Stimulated activated CD4-positive, alpha-beta T cell treated with anti-CD3 and anti-CD28 coated beads, TNF-alpha, amount 100 ng/mL, for 24 hours (primary cell): ENCODE measurements around the gene AGPAT1.
"Not testable (repeated sequence)": the region's sequence is repeated elsewhere in the genome, so short reads cannot be mapped to it uniquely, and the experiment has no call there.

Experiments
- DNase-seq, 3 experiments: peaks; one replicate each; pipeline ENCODE4 v3.0.0-alpha.2; 2020; ENCODE audit warnings: low read depth in 3 of 3

Gene AGPAT1

GRCh38 chr6:32187009-32187709 lies 11.3 kb upstream of the AGPAT1 start:
- DNase-seq, result no peak

GRCh38 chr6:32186151-32186840 lies 10.4 kb upstream of the AGPAT1 start:
- DNase-seq, result not testable (repeated sequence)

DNA sequence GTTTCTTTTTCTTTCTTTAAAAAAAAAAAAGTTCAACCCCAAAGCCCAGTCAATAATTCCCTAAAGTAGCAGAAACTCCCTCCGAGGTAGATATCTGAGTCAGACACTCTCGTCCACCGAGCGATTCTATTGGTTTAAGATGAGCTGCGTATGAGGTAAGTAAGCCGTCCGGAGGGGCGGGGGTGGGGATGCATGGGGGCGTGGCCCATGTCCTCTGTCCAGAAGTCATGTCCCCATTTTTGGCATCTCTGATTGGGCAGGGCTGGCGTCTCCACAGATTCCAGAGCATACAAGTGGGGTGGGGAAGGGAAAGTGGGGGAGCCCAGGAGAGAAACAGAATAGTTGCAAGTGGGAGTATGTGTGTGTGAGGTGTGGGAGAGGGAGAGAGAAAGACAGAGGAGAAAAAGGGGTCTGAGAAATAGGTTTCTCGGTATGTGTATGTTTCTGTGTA lies 9.8 kb upstream of the AGPAT1 start:
- peak in 1 of 3 experiments; percentile 70 for DNase-seq

GRCh38 chr6:32184084-32184640 lies 8.3 kb upstream of the AGPAT1 start, which contains the start of gene AGER:
TSS of gene AGER (minus strand) at chr6:32184253. CDS start at chr6:32184222, 31 bp downstream.
- no peak for DNase-seq

DNA sequence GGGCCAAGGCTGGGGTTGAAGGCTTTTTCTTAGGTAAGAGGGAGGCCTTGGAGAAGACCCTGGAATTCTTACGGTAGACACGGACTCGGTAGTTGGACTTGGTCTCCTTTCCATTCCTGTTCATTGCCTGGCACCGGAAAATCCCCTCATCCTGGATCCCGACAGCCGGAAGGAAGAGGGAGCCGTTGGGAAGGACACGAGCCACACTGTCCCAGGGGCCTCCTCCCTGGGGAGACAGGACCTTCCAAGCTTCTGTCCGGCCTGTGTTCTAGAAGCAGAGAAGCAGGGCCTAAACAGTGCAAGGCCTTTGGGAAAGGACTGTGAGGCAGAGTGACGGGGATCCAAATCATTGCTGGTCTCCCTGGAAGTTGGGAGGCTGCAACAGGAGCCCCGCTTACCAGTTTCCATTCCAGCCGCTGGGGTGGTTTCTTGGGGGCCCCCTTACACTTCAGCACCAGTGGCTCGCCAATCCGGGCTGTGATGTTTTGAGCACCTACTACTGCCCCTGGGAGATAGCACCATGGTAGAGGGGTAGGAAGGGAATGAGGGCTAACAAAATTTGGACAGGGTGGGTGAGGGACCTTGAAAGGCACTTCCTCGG lies 7.7 kb upstream of the AGPAT1 start:
- DNase-seq, result no peak

DNA sequence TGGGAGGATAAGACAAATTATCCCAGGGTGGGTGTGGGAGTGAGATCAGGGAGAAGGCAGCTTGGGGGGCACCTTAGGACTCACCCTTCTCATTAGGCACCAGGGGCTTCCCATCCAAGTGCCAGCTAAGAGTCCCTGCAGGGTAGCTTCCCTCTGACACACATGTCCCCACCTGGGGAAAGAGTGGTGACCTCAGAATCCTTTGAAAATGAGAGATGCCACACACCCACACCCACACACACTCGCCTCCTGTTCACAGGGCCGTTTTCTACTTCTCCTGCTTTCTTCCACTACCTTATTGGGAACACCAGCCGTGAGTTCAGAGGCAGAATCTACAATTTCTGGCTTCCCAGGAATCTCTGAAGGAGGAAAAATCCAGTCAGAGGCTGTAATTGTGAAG lies 7.1 kb upstream of the AGPAT1 start:
- DNase-seq, result no peak

- no peak for DNase-seq
Measured at GRCh38 chr6:32182555-32182981, 6.7 kb upstream of the AGPAT1 start.

GRCh38 chr6:32181915-32182529 lies 6.1 kb upstream of the AGPAT1 start:
- no peak for DNase-seq

- DNase-seq, result no peak
Measured at GRCh38 chr6:32181148-32181702, 5.3 kb upstream of the AGPAT1 start.

DNA sequence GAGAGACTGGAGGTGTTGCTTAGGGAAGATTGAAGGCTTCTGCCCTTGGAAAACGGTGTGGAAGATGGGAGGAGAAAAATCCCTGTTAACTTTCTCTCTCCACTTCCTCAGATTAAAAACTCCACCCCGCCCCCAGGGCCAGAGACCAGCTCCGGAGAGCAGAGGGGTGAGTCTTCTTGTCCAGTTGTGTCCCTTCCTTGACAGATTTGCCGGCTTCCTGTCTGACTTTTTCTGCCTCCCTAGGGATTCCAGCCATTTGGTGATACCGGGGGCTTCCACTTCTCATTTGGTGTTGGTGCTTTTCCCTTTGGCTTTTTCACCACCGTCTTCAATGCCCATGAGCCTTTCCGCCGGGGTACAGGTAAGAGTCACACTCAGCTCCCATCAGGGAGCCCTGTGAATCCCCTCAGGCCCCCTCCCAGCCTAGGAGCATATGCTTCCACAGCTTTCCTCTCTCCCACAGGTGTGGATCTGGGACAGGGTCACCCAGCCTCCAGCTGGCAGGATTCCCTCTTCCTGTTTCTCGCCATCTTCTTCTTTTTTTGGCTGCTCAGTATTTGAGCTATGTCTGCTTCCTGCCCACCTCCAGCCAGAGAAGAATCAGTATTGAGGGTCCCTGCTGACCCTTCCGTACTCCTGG lies 4.0 kb upstream of the AGPAT1 start:
- DNase-seq, result no peak

DNA sequence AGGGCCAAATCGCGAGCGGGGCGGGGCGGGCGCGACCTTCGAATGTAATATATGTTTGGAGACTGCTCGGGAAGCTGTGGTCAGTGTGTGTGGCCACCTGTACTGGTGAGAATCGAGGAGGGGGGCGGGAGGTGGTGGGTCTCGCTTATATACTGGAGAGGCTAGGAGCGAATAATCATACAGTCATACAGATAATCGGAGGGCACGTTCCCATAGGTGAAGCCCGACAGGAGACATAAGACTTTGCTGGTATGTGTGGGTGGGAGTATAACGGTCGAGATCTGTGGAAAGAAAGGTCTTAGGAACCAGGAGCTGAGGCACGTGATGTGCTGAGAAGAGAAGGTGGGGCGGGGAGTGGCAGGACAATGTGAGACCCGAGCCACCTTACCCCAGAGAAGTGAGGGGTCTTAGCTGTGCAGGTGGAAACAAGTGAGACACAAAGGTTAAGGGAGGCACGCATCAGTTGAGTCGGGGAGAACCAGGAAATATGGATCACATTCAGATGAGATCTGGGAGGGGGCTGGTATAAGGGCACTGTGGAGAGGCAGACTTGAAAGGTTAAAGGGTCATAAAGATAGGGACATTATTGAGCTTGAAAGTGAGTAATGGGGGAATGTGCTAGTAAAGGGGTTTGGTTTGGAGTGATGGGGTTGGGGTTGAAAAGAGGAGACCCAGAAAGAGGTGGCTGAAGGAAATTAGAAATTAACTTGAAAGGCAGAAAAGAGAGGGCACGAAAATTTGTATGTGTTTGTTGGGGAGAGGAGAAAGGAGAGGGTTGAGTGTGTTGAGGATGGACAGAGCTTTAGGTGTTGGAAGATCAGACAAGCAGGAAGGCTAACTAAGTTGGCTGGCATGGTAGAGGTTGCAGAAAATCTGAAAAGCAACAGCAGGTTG lies 2.9 kb upstream of the AGPAT1 start:
- no peak for DNase-seq

DNA sequence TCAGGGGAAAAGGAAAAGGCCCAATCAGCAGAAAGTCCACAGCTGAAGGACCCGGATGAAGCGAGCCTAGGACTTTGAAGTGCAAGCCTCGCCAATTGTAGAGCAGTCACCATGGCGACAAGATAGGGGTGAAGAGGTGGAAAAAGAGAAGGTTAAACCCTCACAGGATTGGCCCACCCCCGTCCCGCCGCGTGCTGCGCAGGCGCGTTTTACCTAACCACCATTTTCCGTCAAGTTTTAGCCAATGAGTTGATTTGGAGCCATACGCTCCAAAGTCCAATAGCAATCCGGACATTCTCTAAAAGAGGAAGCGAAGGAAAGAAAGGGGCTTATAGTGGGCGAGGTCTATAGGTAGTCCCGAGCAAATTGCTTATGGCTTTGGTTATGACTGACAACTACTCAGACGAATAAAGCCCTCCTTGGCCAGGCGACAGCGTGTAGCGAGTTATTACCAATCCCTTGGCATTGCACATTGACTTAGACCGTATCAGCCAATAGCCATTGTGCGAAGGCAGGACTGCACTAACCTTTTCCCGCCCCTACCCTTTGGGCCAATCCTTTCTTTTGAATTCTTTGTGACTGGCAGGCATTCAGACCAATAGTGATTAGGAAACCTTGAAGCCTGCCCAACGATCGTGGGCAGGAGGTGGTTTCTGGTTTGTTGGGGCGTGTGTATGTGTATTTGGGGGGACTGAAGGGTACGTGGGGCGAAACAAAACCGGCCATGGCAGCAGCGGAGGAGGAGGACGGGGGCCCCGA lies 2.1 kb upstream of the AGPAT1 start, which contains the start of gene RNF5:
Gene RNF5 (plus strand): TSS at position 618 of the 759 bp plus-strand sequence. CDS start 107 bp downstream, at position 725.
- DNase-seq, result peak; percentile 81 to 92 (median 88)

DNA sequence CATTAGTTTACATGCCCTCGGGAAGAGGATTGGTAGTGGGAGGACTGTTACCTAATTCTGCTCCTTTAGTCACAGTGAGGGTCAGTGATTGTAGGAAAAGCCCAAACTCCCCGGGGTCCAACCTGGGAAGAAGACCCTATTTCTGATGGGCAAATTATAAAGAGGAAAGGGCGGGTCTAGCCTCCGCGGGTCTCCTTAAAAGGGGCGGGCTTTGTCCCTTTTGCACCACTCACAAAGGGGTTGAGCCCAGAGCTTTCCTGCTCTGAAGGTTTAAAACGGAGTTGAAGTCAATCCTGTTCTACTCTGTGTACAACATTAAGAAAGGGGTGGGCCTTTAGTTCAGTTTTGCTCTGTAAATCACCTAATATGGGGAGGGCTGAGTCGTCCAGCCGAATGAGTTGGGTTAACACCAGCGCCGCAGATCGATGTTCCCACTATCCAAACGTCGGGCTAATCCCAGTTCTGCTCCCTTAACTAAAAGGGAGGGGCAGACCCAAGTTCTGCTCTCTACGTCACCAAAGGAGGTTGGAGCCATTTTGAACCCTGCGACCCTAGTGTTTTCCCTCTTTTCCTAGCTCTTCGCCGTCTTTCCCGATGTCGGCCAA lies 1.4 kb upstream of the AGPAT1 start:
- no peak for DNase-seq

- no peak for DNase-seq
Measured at GRCh38 chr6:32176476-32177182, 745 bp upstream of the AGPAT1 start.

DNA sequence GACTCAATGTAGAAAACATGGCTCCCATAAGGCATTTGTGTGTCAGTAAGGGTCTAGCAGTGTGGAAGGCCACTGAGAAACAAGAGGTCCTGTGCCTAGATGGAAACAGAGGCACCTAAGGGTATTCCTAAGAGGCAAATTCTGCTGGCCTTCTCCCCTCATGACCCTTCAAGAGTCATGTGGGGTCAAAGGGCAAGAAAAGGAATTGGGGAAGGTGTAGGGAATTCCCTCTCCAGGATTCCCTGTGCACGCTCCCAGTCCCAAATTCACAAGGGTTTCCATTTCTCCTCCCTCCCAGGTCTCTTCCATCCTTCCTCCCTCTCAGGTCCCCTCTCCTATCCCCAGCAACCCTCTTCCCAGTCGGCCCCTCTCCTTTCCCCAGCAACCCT lies 568 bp downstream of the AGPAT1 start:
- no peak for DNase-seq

GRCh38 chr6:32174416-32174815 lies 1.5 kb downstream of the AGPAT1 start:
- no peak for DNase-seq

DNA sequence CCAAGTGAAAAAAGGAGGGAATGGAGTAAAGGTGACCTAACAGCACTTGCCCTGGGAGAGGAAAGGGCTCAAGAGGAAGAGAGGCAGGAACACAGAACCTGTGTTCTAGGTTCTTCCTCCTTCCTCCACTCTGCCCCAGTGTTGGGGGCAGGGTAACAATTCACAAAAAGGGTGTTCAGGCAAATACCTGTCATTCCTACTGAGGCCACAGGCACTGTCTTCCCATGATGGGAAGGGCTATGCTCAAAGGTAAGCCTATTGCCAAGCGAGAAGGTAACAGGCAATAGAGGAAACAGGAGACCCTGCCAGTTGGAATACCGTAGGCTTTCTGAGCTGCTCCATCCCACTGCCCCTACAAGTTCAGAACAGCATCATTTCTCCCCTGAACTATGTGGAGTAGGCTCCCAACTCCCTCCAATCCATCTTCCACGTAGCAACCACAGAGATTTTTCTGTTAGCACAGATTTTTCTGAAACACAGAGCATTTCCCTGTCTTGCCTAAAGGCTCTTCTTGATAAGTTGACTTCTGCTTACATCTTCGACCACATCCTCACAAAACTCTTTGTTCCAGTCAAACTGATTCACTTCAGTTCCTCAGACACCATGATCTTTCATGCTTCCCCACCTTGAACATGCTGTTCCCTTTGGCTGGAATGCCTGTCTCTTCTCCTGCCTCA lies 2.7 kb downstream of the AGPAT1 start:
- no peak for DNase-seq

GRCh38 chr6:32171234-32171633 lies 4.7 kb downstream of the AGPAT1 start:
- DNase-seq, result no peak
